GM19467 (cell line): ENCODE measurements around the gene GUK1.

Experiments
- ATAC-seq: cut with Tn5 transposase; IDR thresholded peaks from one replicate; pipeline ENCODE4 v1.9.1; 2021; ENCODE audit warnings: mild to moderate bottlenecking, moderate library complexity; ENCODE audit not compliant: unreplicated experiment

Gene GUK1

GRCh38 chr1:228149406-228150119 lies 9.5 kb downstream of the GUK1 start, which contains the start of gene GJC2:
GJC2 (plus strand) TSS chr1:228149930; CDS start chr1:228157759, 7,829 bp downstream.
- no peak for ATAC-seq

GRCh38 chr1:228150120-228150460 lies 10.0 kb downstream of the GUK1 start:
- no peak for ATAC-seq

- no peak for ATAC-seq
Observed at GRCh38 chr1:228150461-228151179, 10.5 kb downstream of the GUK1 start.

GRCh38 chr1:228151180-228151925 lies 11.3 kb downstream of the GUK1 start:
- ATAC-seq, result no peak

GRCh38 chr1:228152097-228152917 lies 12.2 kb downstream of the GUK1 start:
- ATAC-seq, result no peak

GRCh38 chr1:228152918-228153258 lies 12.8 kb downstream of the GUK1 start:
- ATAC-seq, result no peak

GRCh38 chr1:228154021-228154669 lies 14.1 kb downstream of the GUK1 start:
- no peak for ATAC-seq

- no peak for ATAC-seq
Observed at GRCh38 chr1:228154670-228155571, 14.8 kb downstream of the GUK1 start.

GRCh38 chr1:228155596-228156514 lies 15.8 kb downstream of the GUK1 start:
- no peak for ATAC-seq

- no peak for ATAC-seq
Observed at GRCh38 chr1:228156515-228156881, 16.4 kb downstream of the GUK1 start.

- ATAC-seq, result no peak
Observed at GRCh38 chr1:228156941-228157728, 17.1 kb downstream of the GUK1 start.

GRCh38 chr1:228157729-228158126 lies 17.6 kb downstream of the GUK1 start:
- ATAC-seq, result no peak

- no peak for ATAC-seq
Observed at GRCh38 chr1:228158151-228159007, 18.3 kb downstream of the GUK1 start.

GRCh38 chr1:228159008-228159665 lies 19.1 kb downstream of the GUK1 start:
- ATAC-seq, result no peak

- no peak for ATAC-seq
Observed at GRCh38 chr1:228160201-228160761, 20.2 kb downstream of the GUK1 start.

- ATAC-seq, result no peak
Observed at GRCh38 chr1:228161362-228161761, 21.3 kb downstream of the GUK1 start.
